ENCODE measurements around the gene CCND3. TPM values are rescaled to one million over a fixed set of nuclear protein-coding genes. Genes with fewer than 3 reads are reported as not detected.
A peak's percentile ranks its signal among the peaks of the same experiment; 100 is the strongest.

CCND3 gene
- total and polyA plus RNA-seq, 11 donors: 33.9 to 116 (median 47.1) TPM

DNA sequence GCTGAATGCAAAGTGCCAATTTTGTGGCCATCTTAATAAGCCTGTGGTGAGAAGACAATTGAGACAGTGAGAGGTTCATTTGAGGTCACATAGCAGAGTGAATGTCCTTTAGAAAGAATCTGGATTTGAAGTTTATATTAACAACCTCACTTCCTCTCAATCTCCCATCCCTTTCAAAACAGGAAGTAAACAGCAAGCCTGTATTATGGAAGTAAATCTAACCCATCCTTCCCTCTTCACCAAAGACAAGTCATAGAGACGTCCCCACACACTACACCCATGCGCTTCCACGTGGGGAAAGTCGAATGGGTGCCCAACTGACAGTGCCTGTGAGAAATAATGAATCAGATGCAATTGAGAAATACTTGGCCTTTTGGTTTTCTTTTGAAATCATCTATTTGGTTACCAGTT is 28.8 kb upstream of the CCND3 start:
- Histone ChIP-seq H3K4me1 (peaks cover 0 to 31% (median 10%) of the 10 kb centered on the region in 12 donors), H3K27ac (peak overlapping the region in 1 of 12 donors; percentile 35), H3K27me3 (no peaks in the 10 kb centered on the region), H3K36me3 (no peaks in the 10 kb centered on the region), H3K4me3 (no peak overlapping the region), H3K9me3 (no peaks in the 10 kb centered on the region)
- intact Hi-C loops (cut with DNase I): no loop called here
- 44 to 64% (median 49%) methylated on average over 4 of the region's 4 CpGs for WGBS, 4 donors
- no peak for TF ChIP-seq POLR2A (IDR thresholded peaks at IDR 0.05)
- TF ChIP-seq, protein P1, sequence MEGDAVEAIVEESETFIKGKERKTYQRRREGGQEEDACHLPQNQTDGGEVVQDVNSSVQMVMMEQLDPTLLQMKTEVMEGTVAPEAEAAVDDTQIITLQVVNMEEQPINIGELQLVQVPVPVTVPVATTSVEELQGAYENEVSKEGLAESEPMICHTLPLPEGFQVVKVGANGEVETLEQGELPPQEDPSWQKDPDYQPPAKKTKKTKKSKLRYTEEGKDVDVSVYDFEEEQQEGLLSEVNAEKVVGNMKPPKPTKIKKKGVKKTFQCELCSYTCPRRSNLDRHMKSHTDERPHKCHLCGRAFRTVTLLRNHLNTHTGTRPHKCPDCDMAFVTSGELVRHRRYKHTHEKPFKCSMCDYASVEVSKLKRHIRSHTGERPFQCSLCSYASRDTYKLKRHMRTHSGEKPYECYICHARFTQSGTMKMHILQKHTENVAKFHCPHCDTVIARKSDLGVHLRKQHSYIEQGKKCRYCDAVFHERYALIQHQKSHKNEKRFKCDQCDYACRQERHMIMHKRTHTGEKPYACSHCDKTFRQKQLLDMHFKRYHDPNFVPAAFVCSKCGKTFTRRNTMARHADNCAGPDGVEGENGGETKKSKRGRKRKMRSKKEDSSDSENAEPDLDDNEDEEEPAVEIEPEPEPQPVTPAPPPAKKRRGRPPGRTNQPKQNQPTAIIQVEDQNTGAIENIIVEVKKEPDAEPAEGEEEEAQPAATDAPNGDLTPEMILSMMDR (IDR thresholded peaks at IDR 0.05): no peak
- ATAC-seq: peak in 3 of 4 donors; percentile 55 to 80 (median 65)
- DNase-seq: peak in 1 of 5 donors; percentile 44

DNA sequence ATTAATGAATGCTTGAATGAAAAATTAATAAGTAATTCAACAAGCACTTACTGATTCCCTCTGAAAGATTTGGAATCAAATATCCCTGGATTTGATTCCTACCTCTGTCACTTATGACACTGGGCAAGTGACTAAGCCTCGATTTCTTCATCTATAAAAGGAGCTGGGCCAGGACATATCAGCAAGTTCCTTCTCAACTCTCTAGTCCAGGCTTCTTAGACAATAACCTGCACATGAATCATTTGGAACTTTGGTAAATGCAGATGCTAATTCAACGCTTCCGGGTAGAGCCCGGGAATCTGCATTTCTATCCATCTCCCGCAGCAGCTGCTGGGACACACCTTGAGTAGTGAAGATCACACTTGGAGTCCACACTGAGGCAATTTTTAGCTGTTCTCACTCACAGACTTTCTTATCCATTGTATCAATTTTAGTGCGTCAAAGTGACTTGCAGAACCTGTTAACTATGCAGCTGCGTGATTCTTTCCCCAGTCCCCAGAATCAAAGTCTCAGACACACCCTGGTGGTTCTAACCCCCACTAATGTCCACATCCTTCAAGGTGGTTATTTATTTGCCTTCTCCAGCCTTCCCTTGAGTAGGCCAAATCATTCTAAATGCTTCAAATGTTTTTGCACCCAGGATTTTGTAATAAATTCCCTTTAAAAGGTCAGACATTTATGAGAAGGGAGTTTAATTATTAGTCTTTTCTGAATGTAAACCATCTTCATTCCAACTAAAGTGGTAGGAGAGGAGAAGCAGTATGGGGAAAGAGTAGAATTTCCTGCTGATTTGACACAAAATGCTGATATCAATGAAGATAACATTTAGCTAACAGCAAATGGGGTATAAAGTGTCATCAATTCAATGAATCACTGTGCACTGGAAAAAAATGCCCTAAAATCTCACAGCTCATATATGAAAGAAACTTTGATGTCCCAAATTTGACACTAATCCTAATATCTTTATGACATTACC is 26.0 kb upstream of the CCND3 start:
- Histone ChIP-seq H3K36me3 (no peaks in the 10 kb centered on the region), H3K27me3 (no peaks in the 10 kb centered on the region), H3K4me1 (peaks cover 0 to 31% (median 8%) of the 10 kb centered on the region in 12 donors), H3K27ac (no peak overlapping the region), H3K9me3 (no peaks in the 10 kb centered on the region), H3K4me3 (no peak overlapping the region)
- TF ChIP-seq POLR2A (IDR thresholded peaks at IDR 0.05): no peak
- TF ChIP-seq, protein P1 (IDR thresholded peaks at IDR 0.05): no peak
- WGBS, 4 donors: 93 to 96% (median 94%) methylated on average over 7 of the region's 7 CpGs
- DNase-seq: no peak
- intact Hi-C loops (cut with DNase I): loop anchor here in 1 of 10 donors (10.0 kb wide), 1 partner anchor 47 kb away; no protein-coding TSS in a partner anchor
- no peak for ATAC-seq

DNA sequence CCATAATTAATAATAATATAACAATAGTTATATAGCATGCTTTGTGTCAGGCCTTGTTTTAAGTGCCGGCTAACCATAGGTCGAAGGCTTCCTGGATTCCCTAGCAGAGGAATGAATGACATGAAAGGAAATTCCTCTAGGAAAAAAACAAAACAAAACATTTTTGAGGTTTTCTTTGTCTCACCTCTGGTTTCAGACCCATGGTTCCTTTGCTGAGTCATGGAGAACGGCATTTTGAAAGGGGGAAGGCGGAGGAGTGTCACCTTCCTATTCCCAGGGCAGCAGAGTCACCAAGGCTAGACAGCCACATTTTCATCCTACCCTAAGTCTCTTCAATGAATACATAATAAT is 25.3 kb upstream of the CCND3 start:
- WGBS, 4 donors: 67 to 78% (median 71%) methylated on average over 4 of the region's 4 CpGs
- H3K4me1 ChIP-seq: peaks cover 0 to 31% (median 8%) of the 10 kb centered on the region in 12 donors
- H3K27ac ChIP-seq: peak overlapping the region in 1 of 12 donors; percentile 16
- intact Hi-C loops (cut with DNase I): loop anchor here in 1 of 10 donors (10.0 kb wide), 1 partner anchor 48 kb away; no protein-coding TSS in a partner anchor
- no peaks in the 10 kb centered on the region for H3K27me3 ChIP-seq
- H3K4me3 ChIP-seq: no peak overlapping the region
- no peak for DNase-seq
- no peaks in the 10 kb centered on the region for H3K36me3 ChIP-seq
- H3K9me3 ChIP-seq: no peaks in the 10 kb centered on the region
- ATAC-seq: no peak
- TF ChIP-seq POLR2A (IDR thresholded peaks at IDR 0.05): no peak
- TF ChIP-seq, protein P1 (IDR thresholded peaks at IDR 0.05): no peak

DNA sequence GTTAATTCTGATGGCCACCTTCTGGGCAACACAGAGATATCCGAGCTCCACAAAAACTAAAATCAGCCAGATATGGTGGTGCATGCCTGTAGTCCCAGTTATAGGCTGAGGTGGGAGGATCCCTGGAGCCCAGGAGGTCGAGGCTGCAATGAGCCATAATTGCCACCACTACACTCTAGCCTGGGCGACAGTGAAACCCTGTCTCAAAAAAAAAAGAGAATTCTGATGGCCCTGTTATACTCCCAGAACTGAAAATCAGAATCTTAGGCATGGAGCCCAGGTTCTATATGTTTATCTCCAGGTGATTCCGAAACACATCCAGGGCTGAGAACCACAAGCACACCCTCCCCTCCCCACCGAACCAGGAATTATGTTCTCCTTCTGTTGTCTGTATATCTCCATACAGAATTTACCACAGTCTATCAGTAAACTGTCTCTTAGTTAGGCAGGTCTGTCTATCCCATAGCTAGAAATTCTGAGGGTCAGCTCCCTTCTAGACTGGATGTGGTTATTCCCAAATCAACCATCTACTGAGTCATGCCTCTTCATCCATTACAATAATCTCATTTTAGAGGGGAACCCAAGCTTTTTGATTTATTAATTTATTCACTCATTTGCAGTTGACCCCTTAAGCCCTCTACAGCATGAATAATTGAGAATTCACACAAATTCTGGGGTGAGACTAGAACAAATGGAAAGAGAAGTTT is 24.8 kb upstream of the CCND3 start:
- ATAC-seq (no peak), DNase-seq (no peak)
- H3K27me3 ChIP-seq: no peaks in the 10 kb centered on the region
- no peak for TF ChIP-seq POLR2A (IDR thresholded peaks at IDR 0.05)
- TF ChIP-seq, protein P1 (IDR thresholded peaks at IDR 0.05): no peak
- intact Hi-C loops (cut with DNase I): loop anchor here in 1 of 10 donors (10.0 kb wide), 1 partner anchor 48 kb away; no protein-coding TSS in a partner anchor
- no peak overlapping the region for H3K4me3 ChIP-seq
- WGBS, 4 donors: 70 to 94% (median 73%) methylated on average over 4 to 5 of the region's 5 CpGs
- H3K4me1 ChIP-seq: peaks cover 0 to 33% (median 8%) of the 10 kb centered on the region in 12 donors
- H3K36me3 ChIP-seq: no peaks in the 10 kb centered on the region
- H3K27ac ChIP-seq: no peak overlapping the region
- no peaks in the 10 kb centered on the region for H3K9me3 ChIP-seq
